ENCODE results near the gene PRND. TPM values are rescaled to one million over a fixed set of nuclear protein-coding genes. Genes with fewer than 3 reads are reported as not detected.
"Not testable (repeated sequence)": the region's sequence is repeated elsewhere in the genome, so short reads cannot be mapped to it uniquely, and the experiment has no call there.

PRND gene
- total RNA-seq, 1 donor from 2014 or later: not detected

GRCh38 chr20:4749326-4749725 lies 27.6 kb downstream of the PRND start:
- H3K4me3 Mint-ChIP-seq (ENCODE audit: unreplicated experiment): no peak overlapping the region
- TF ChIP-seq CTCF (IDR thresholded peaks at IDR 0.05): no peak
- H3K27ac Mint-ChIP-seq (ENCODE audit: unreplicated experiment): no peak overlapping the region
- no peaks in the 10 kb centered on the region for H3K4me1 Mint-ChIP-seq (ENCODE audit: low read depth)
- peaks cover 7% of the 10 kb centered on the region for H3K9me3 Mint-ChIP-seq (ENCODE audit: low read depth)
- H3K27me3 Mint-ChIP-seq (ENCODE audit: low read depth): peaks cover 54% of the 10 kb centered on the region
- peaks cover 8% of the 10 kb centered on the region for H3K36me3 Mint-ChIP-seq (ENCODE audit: low read depth)
- no peak for DNase-seq (ENCODE audit: low spot score)

- Mint-ChIP-seq H3K9me3 (ENCODE audit: low read depth) (peaks cover 11% of the 10 kb centered on the region), H3K4me3 (ENCODE audit: unreplicated experiment) (no peak overlapping the region), H3K27me3 (ENCODE audit: low read depth) (peaks cover 52% of the 10 kb centered on the region), H3K36me3 (ENCODE audit: low read depth) (peaks cover 8% of the 10 kb centered on the region), H3K27ac (ENCODE audit: unreplicated experiment) (no peak overlapping the region), H3K4me1 (ENCODE audit: low read depth) (no peaks in the 10 kb centered on the region)
- no peak for TF ChIP-seq CTCF (IDR thresholded peaks at IDR 0.05)
- no peak for DNase-seq (ENCODE audit: low spot score)
Measured at GRCh38 chr20:4750381-4750780, 28.7 kb downstream of the PRND start.

DNA sequence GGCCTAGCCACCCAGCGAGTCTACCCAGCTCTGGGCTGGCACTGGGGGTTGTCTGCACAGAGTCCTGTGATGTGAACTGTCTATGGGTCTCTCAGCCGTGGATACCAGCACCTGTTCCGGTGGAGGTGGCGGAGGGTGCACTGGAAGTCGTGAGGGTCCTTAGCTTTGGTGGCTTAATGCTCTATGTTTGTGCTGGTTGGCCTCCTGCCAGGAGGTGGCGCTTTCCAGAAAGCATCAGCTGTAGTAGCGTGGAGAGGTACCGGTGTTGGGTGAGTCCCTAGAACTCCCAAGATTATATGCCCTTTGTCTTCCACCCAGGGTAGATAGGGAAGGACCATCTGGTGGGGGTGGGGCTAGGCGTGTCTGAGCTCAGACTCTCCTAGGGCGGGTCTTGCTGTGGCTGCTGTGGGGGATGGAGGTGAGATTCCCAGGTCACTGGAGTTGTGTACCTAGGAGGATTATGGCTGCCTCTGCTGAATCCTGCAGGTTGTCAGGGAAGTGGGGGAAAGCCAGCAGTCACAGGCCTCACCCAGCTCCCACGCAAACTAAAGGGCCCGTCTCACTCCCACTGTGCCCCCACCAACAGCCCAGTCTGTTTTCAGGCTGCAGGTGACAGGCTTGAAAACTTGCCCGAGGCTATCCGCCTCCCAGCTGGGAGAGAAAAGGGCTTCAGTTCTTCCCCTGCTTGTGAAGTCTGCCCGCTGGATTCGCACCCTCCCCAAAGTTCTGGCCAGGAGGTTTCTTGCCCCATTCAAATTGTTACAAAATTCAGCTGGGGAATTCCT lies 37.6 kb downstream of the PRND start:
- not testable (repeated sequence) for H3K27ac Mint-ChIP-seq (ENCODE audit: unreplicated experiment); H3K4me3 Mint-ChIP-seq (ENCODE audit: unreplicated experiment); H3K36me3 Mint-ChIP-seq (ENCODE audit: low read depth); DNase-seq (ENCODE audit: low spot score); H3K9me3 Mint-ChIP-seq (ENCODE audit: low read depth); H3K4me1 Mint-ChIP-seq (ENCODE audit: low read depth)
- H3K27me3 Mint-ChIP-seq (ENCODE audit: low read depth): peaks cover 33% of the 10 kb centered on the region
- TF ChIP-seq CTCF (IDR thresholded peaks at IDR 0.05): peak; percentile 46

DNA sequence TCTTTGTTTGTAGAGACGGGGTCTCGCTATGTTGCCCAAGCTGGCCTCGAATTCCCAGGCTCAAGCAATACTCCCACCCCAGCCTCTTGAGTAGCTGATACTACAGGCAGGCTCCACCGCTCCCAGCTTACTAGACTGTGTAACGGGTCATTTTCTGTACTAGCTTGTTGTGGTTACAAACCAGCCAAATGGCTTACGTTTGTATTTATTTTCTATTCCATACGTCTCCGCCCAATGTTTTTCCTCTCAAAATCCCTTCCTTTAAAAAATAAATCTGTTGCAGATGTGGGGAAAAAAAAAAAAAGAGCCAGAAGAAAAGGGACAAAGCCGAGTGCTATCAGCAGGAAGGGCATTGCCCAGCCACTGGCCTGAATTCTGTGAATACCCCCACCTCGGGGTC lies 41.6 kb downstream of the PRND start:
- no peak overlapping the region for H3K27ac Mint-ChIP-seq (ENCODE audit: unreplicated experiment)
- TF ChIP-seq CTCF (IDR thresholded peaks at IDR 0.05): no peak
- no peak for DNase-seq (ENCODE audit: low spot score)
- H3K4me1 Mint-ChIP-seq (ENCODE audit: low read depth): peaks cover 6% of the 10 kb centered on the region
- H3K36me3 Mint-ChIP-seq (ENCODE audit: low read depth): no peaks in the 10 kb centered on the region
- H3K27me3 Mint-ChIP-seq (ENCODE audit: low read depth): peaks cover 13% of the 10 kb centered on the region
- H3K4me3 Mint-ChIP-seq (ENCODE audit: unreplicated experiment): no peak overlapping the region
- no peaks in the 10 kb centered on the region for H3K9me3 Mint-ChIP-seq (ENCODE audit: low read depth)

- H3K9me3 Mint-ChIP-seq (ENCODE audit: low read depth): no peaks in the 10 kb centered on the region
- no peak for DNase-seq (ENCODE audit: low spot score)
- TF ChIP-seq CTCF (IDR thresholded peaks at IDR 0.05): no peak
- no peaks in the 10 kb centered on the region for H3K36me3 Mint-ChIP-seq (ENCODE audit: low read depth)
- H3K27me3 Mint-ChIP-seq (ENCODE audit: low read depth): peaks cover 9% of the 10 kb centered on the region
- H3K4me1 Mint-ChIP-seq (ENCODE audit: low read depth): peaks cover 6% of the 10 kb centered on the region
- H3K4me3 Mint-ChIP-seq (ENCODE audit: unreplicated experiment): no peak overlapping the region
- no peak overlapping the region for H3K27ac Mint-ChIP-seq (ENCODE audit: unreplicated experiment)
Measured at GRCh38 chr20:4763723-4764510, 42.2 kb downstream of the PRND start.

Measured in chondrocyte (in vitro differentiated cells).